Spleen (tissue), 11 donors: ENCODE measurements around the gene SIDT2. TPM values are rescaled to one million over a fixed set of nuclear protein-coding genes. Genes with fewer than 3 reads are reported as not detected.
A peak's percentile ranks its signal among the peaks of the same experiment; 100 is the strongest.

Experiments
- DNase-seq: peaks from one replicate; pipeline ENCODE4 v3.0.0-alpha.2; 2020
- H3K27ac ChIP-seq, 8 donors: fragments of 200-600 bp; sonication (generic) in 7 of 8; 1 replicate in 4 of 8; 2 replicates in 4 of 8; pipeline versions ENCODE4 v1.5.0 to v1.8.0; 2016 to 2021; ENCODE audit warnings: inconsistent platforms in 4 of 8, mild to moderate bottlenecking in 4 of 8, moderate library complexity in 1 of 8
- H3K27me3 ChIP-seq, 7 donors: fragments of 200-600 bp; sonication (generic) in 6 of 7; replicated peaks in 1 of 7; 1 replicate in 4 of 7; 2 replicates in 3 of 7; pipeline versions ENCODE4 v1.5.0 to v1.8.0; 2016 to 2021; ENCODE audit warnings: inconsistent platforms in 3 of 7, mild to moderate bottlenecking in 1 of 7
- H3K36me3 ChIP-seq, 6 donors: fragments of 200-600 bp; sonication (generic) in 5 of 6; 1 replicate in 4 of 6; 2 replicates in 2 of 6; pipeline versions ENCODE4 v1.5.0 to v1.8.0; 2016 to 2021; ENCODE audit warnings: inconsistent platforms in 2 of 6
- H3K4me1 ChIP-seq, 6 donors: fragments of 200-600 bp; sonication (generic) in 5 of 6; 1 replicate in 3 of 6; 2 replicates in 3 of 6; pipeline versions ENCODE4 v1.5.0 to v1.8.0; 2016 to 2021; ENCODE audit warnings: inconsistent platforms in 3 of 6
- H3K4me3 ChIP-seq, 8 donors: fragments of 200-600 bp; sonication (generic) in 7 of 8; 1 replicate in 4 of 8; 2 replicates in 4 of 8; pipeline versions ENCODE4 v1.5.0 to v1.8.0; 2016 to 2021; ENCODE audit warnings: inconsistent platforms in 4 of 8, mild to moderate bottlenecking in 4 of 8, moderate library complexity in 2 of 8
- H3K9me3 ChIP-seq, 8 donors: fragments of 200-600 bp; sonication (generic) in 7 of 8; 1 replicate in 4 of 8; 2 replicates in 4 of 8; pipeline versions ENCODE4 v1.5.0 to v1.8.0; 2016 to 2021; ENCODE audit warnings: inconsistent platforms in 4 of 8
- CTCF ChIP-seq, 11 experiments: fragments of 200-600 bp in 7 of 11; fragments of 450-650 bp in 4 of 11; sonication (generic) in 4 of 11; IDR thresholded peaks in 8 of 11; conservative IDR thresholded peaks in 3 of 11; 1 replicate in 7 of 11; 2 replicates in 4 of 11; pipeline versions ENCODE4 v1.4.0 to v1.8.0; 2016 to 2021; ENCODE audit warnings: antibody characterized with exemption in 11 of 11, inconsistent platforms in 4 of 11, mild to moderate bottlenecking in 1 of 11
- POLR2AphosphoS5 ChIP-seq, 3 donors: sonication (generic); formaldehyde crosslinking; IDR thresholded peaks; one replicate each; pipeline ENCODE4 v1.5.1; 2017; ENCODE audit warnings: antibody characterized with exemption in 3 of 3
- WGBS, 5 donors: extraction: QIAGEN DNeasy Blood & Tissue Kit in 3 of 5; methylation state at CpG; one replicate each; pipeline versions ENCODE4 v1.1.5 to v1.1.7; 2013 to 2018; 5-methylcytosine and 5-hydroxymethylcytosine counted together
- intact Hi-C: fragments of 100-400 bp; cut with DNase I; formaldehyde crosslinking; loops from one replicate; pipeline ENCODE4 v1.15.0; 2023; ENCODE audit warnings: low total_unique reads
- polyA plus RNA-seq, 3 donors: library from polyadenylated mRNA; stranded (reverse); fragments of 200-250 nt; gene quantifications; one replicate each; pipeline ENCODE4 v1.2.1, GENCODE V29; 2013
- total RNA-seq, 7 donors: library from RNA; depleted of rRNA in 3 of 7; stranded (reverse); fragments of >200 nt in 3 of 7; fragmentation: NEBNext Ultra II Directional in 4 of 7; extraction: Animal tissue kit (Norgen Biotek cat#: 25700) in 4 of 7; gene quantifications; one replicate each; pipeline versions ENCODE4 v1.1.0 to v1.2.1, GENCODE V29; 2016 to 2021
- donor health status: healthy with polysubstance abuse.
- donor health status: DM: no; HTN: no; CAD: no; lungs with moderate emphysema.
- donor health status: DM: no; HTN: no; CAD: no.
- donor health status: Bipolar disorder and iron deficiency.
- donor health status: healthy.
- donor health status: DM: no; HTN: no; CAD: no.
- donor health status: DM: yes; HTN: yes; CAD: no.

SIDT2 gene
- total and polyA plus RNA-seq, 10 donors, result 21.3 to 83.8 (median 51.8) TPM

GRCh38 chr11:117191680-117192400 lies 13.3 kb downstream of the SIDT2 start:
- H3K36me3 ChIP-seq, result peaks cover 2 to 99% (median 63%) of the 10 kb centered on the region in 6 donors
- intact Hi-C loops, result no loop called here
- DNase-seq, result no peak

GRCh38 chr11:117192401-117192875 lies 13.9 kb downstream of the SIDT2 start:
- TF ChIP-seq POLR2AphosphoS5 (IDR thresholded peaks at IDR 0.05) (peak; percentile 6 to 46 (median 36)), CTCF (IDR thresholded peaks at IDR 0.05 in 8 of 11, conservative IDR thresholded peaks at IDR 0.05 in 3 of 11) (no peak)
- WGBS, 5 donors, result 91 to 97% (median 95%) methylated on average over 14 to 17 of the region's 17 CpGs
- Histone ChIP-seq H3K4me3 (no peak overlapping the region), H3K4me1 (peaks cover 0 to 49% (median 27%) of the 10 kb centered on the region in 6 donors), H3K9me3 (no peaks in the 10 kb centered on the region), H3K27me3 (no peaks in the 10 kb centered on the region), H3K27ac (no peak overlapping the region), H3K36me3 (peaks cover 2 to 99% (median 63%) of the 10 kb centered on the region in 6 donors)
- intact Hi-C loops, result no loop called here
- no peak for DNase-seq

More at GRCh38 chr11:117191680-117192400, 13.3 kb downstream of the SIDT2 start:
- peaks cover 0 to 52% (median 30%) of the 10 kb centered on the region in 6 donors for H3K4me1 ChIP-seq
- no peak overlapping the region for H3K4me3 ChIP-seq
- H3K9me3 ChIP-seq, result no peaks in the 10 kb centered on the region
- WGBS, 5 donors, result 92 to 96% (median 94%) methylated on average over 24 to 26 of the region's 26 CpGs
- H3K27ac ChIP-seq, result no peak overlapping the region
- TF ChIP-seq CTCF (IDR thresholded peaks at IDR 0.05 in 8 of 11, conservative IDR thresholded peaks at IDR 0.05 in 3 of 11) (no peak), POLR2AphosphoS5 (IDR thresholded peaks at IDR 0.05) (peak in 2 of 3 donors; percentile 17 to 48)
- H3K27me3 ChIP-seq, result no peaks in the 10 kb centered on the region

- intact Hi-C loops, result no loop called here
- H3K4me1 ChIP-seq, result peaks cover 0 to 47% (median 26%) of the 10 kb centered on the region in 6 donors
- peak overlapping the region in 1 of 8 donors; percentile 9 for H3K27ac ChIP-seq
- no peaks in the 10 kb centered on the region for H3K9me3 ChIP-seq
- H3K27me3 ChIP-seq, result no peaks in the 10 kb centered on the region
- DNase-seq, result no peak
- H3K36me3 ChIP-seq, result peaks cover 2 to 99% (median 55%) of the 10 kb centered on the region in 6 donors
- 92 to 96% (median 94%) methylated on average over 14 to 15 of the region's 15 CpGs for WGBS, 5 donors
- no peak for TF ChIP-seq POLR2AphosphoS5 (IDR thresholded peaks at IDR 0.05)
- TF ChIP-seq CTCF (IDR thresholded peaks at IDR 0.05 in 8 of 11, conservative IDR thresholded peaks at IDR 0.05 in 3 of 11), result no peak
- H3K4me3 ChIP-seq, result no peak overlapping the region
Measured at GRCh38 chr11:117193130-117194020, 14.8 kb downstream of the SIDT2 start.
